AG04450 (cell line): ENCODE results near the gene NFKBIE. TPM values are rescaled to one million over a fixed set of nuclear protein-coding genes. Genes with fewer than 3 reads are reported as not detected.

Source experiments
- CTCF ChIA-PET: fragments of 300-600, 350-600 bp; formaldehyde crosslinking; extraction: SDS; loops from one replicate; lab custom pipeline; 2022; ENCODE audit warnings: antibody characterized with exemption, inconsistent platforms; lab: Charles Lee
- POLR2A ChIA-PET: fragments of 350-600 bp; formaldehyde crosslinking; extraction: SDS; loops from one replicate; lab custom pipeline; 2021; ENCODE audit warnings: antibody characterized with exemption, inconsistent platforms; lab: Yijun Ruan, JAX
- DNase-seq: peaks from one replicate; pipeline ENCODE4 v3.0.0-alpha.2; 2011; ENCODE audit warnings: low read depth, low spot score
- H3K27ac ChIP-seq: one replicate; pipeline ENCODE4 v1.5.1; 2012; ENCODE audit warnings: low read depth, low read length, control low read depth
- H3K27me3 ChIP-seq: one replicate; pipeline ENCODE4 v1.6.0; 2012; ENCODE audit warnings: low read length; ENCODE audit not compliant: control insufficient read depth, insufficient read depth
- H3K4me3 ChIP-seq: 2 replicates; pipeline ENCODE4 v1.5.1; 2011; ENCODE audit warnings: mild to moderate bottlenecking, low read depth, low read length, control low read depth
- H3K9me3 ChIP-seq: 2 replicates; pipeline ENCODE4 v1.5.1; 2012; ENCODE audit warnings: low read length; ENCODE audit not compliant: control insufficient read depth, insufficient read depth
- polyA plus RNA-seq: library from polyadenylated mRNA; depleted of rRNA; stranded (reverse); fragments of >200 nt; gene quantifications from 2 replicates; pipeline ENCODE4 v1.2.3, GENCODE V29; 2011
- TF ChIP-seq, protein P1 (sequence below): IDR thresholded peaks from 2 replicates; pipeline ENCODE4 v1.5.1; 2011; ENCODE audit warnings: low read depth, low read length, control low read depth, inconsistent platforms

NFKBIE gene
- polyA plus RNA-seq, 1 experiment = 13.7 TPM

DNA sequence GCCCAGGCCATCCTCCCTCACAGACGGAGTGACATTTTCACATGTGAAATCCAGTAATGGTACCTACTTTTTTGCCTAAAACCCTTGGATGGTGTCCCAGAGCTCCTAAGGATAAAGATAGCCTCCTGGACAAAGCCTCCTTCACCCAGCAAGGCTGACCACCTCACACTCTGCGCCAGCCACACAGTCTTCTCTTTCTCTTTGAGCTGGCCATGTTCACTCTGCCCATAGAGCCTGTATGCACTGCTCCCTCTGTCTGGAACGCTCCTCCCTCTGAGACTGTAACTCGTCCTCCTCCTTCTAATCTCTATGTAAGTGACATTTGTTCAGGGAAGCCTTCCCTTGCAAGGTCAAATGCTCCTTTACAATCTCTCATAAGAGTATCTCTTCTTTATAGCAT is 19.5 kb upstream of the NFKBIE start:
- POLR2A ChIA-PET = interaction anchor here (0.7 to 0.8 kb wide), 2 partner anchors 11 to 38 kb away, joined by 3 to 8 read pairs; partner anchors contain the start of gene HSP90AB1
- TF ChIP-seq, protein P1, sequence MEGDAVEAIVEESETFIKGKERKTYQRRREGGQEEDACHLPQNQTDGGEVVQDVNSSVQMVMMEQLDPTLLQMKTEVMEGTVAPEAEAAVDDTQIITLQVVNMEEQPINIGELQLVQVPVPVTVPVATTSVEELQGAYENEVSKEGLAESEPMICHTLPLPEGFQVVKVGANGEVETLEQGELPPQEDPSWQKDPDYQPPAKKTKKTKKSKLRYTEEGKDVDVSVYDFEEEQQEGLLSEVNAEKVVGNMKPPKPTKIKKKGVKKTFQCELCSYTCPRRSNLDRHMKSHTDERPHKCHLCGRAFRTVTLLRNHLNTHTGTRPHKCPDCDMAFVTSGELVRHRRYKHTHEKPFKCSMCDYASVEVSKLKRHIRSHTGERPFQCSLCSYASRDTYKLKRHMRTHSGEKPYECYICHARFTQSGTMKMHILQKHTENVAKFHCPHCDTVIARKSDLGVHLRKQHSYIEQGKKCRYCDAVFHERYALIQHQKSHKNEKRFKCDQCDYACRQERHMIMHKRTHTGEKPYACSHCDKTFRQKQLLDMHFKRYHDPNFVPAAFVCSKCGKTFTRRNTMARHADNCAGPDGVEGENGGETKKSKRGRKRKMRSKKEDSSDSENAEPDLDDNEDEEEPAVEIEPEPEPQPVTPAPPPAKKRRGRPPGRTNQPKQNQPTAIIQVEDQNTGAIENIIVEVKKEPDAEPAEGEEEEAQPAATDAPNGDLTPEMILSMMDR = no peak

GRCh38 chr6:44284121-44284520 is 18.8 kb upstream of the NFKBIE start:
- POLR2A ChIA-PET = no interaction called here
- CTCF ChIA-PET = interaction anchor here (1.1 kb wide), 1 partner anchor 17 kb away, joined by 3 read pairs; no protein-coding TSS in a partner anchor
- DNase-seq = no peak
- TF ChIP-seq, protein P1 = no peak
- Histone ChIP-seq H3K4me3 (no peak overlapping the region), H3K27me3 (peaks cover 29% of the 10 kb centered on the region), H3K27ac (no peak overlapping the region), H3K9me3 (no peaks in the 10 kb centered on the region; the same call in 1 of the 2 replicates)

More for the DNA sequence above, 19.5 kb upstream of the NFKBIE start:
- DNase-seq = no peak
- H3K27ac ChIP-seq = no peak overlapping the region
- no peaks in the 10 kb centered on the region; the same call in 1 of the 2 replicates for H3K9me3 ChIP-seq
- CTCF ChIA-PET = interaction anchor here (0.9 kb wide), 1 partner anchor 28 kb away, joined by 3 read pairs; the partner anchor contains the start of gene AARS2
- peaks cover 29% of the 10 kb centered on the region for H3K27me3 ChIP-seq
- H3K4me3 ChIP-seq = no peak overlapping the region

GRCh38 chr6:44278774-44279697 is 13.7 kb upstream of the NFKBIE start:
- POLR2A ChIA-PET = no interaction called here
- CTCF ChIA-PET = no interaction called here
- DNase-seq = no peak
- no peak overlapping the region for H3K4me3 ChIP-seq
- no peak overlapping the region for H3K27ac ChIP-seq
- peaks cover 5% of the 10 kb centered on the region; the same call in 1 of the 2 replicates for H3K9me3 ChIP-seq
- TF ChIP-seq, protein P1 = no peak
- H3K27me3 ChIP-seq = peaks cover 55% of the 10 kb centered on the region

DNA sequence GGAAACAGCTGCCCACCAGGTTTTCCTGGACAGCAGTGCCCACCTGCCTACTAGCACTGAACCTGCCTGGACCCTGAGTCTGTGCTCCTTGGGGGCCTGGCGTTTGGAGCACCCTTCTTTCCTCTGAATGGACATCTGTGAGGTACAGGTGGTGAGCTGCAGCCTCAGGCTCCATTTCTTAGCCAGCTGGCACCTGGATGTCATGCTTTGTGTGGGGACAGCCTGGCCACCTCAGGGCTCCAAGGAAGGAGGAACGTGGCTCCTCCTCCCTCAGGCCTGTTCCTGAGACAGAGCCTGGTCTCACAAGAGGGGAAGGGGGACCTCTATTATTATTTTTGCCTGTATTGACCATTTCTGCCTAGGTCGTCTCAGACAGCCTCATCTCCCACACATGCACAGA is 13.0 kb upstream of the NFKBIE start:
- ChIA-PET CTCF (interaction anchor here (1.1 kb wide), 1 partner anchor 60 kb away, joined by 3 read pairs; no protein-coding TSS in a partner anchor), POLR2A (no interaction called here)
- TF ChIP-seq, protein P1 = no peak
- Histone ChIP-seq H3K9me3 (peaks cover 5% of the 10 kb centered on the region; the same call in 1 of the 2 replicates), H3K27ac (no peak overlapping the region), H3K4me3 (no peak overlapping the region), H3K27me3 (peaks cover 59% of the 10 kb centered on the region)
- DNase-seq = no peak

DNA sequence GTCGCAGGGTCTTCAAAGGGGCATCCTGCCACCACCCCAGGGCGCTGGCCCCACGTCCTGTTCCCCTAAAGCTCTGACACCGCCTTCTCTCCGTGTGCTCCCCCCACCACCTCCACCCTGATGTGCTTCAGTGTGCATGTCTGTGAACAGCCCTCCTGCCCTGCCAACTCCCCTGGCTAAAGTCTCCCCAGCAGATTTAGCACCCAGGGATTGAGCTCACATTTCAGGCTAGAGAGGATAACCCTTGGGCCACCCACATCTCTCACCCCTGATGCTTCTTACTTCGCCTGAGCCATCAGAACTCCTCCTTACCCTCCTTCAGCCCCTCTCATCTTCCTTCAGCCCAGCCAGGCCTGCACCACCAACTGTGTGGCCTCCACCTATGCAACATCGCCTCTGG is 12.4 kb upstream of the NFKBIE start:
- POLR2A ChIA-PET = interaction anchor here (0.6 kb wide), 1 partner anchor 21 kb away, joined by 3 read pairs; no protein-coding TSS in a partner anchor
- CTCF ChIA-PET = interaction anchor here (1.1 kb wide), 1 partner anchor 61 kb away, joined by 3 read pairs; no protein-coding TSS in a partner anchor
- H3K27me3 ChIP-seq = peaks cover 59% of the 10 kb centered on the region

More for the DNA sequence above, 12.4 kb upstream of the NFKBIE start:
- no peak for DNase-seq
- TF ChIP-seq, protein P1 = no peak
- no peak overlapping the region for H3K4me3 ChIP-seq
- peaks cover 5% of the 10 kb centered on the region; the same call in 1 of the 2 replicates for H3K9me3 ChIP-seq
- no peak overlapping the region for H3K27ac ChIP-seq
